ENCODE results near the gene GSN. TPM values are rescaled to one million over a fixed set of nuclear protein-coding genes. Genes with fewer than 3 reads are reported as not detected.

GSN gene
- total and polyA plus RNA-seq, 2 of the 8 experiments (the other 6 are each of a cell fraction or from before 2014, with no cell fraction given), result 52.3 to 94.5 TPM

DNA sequence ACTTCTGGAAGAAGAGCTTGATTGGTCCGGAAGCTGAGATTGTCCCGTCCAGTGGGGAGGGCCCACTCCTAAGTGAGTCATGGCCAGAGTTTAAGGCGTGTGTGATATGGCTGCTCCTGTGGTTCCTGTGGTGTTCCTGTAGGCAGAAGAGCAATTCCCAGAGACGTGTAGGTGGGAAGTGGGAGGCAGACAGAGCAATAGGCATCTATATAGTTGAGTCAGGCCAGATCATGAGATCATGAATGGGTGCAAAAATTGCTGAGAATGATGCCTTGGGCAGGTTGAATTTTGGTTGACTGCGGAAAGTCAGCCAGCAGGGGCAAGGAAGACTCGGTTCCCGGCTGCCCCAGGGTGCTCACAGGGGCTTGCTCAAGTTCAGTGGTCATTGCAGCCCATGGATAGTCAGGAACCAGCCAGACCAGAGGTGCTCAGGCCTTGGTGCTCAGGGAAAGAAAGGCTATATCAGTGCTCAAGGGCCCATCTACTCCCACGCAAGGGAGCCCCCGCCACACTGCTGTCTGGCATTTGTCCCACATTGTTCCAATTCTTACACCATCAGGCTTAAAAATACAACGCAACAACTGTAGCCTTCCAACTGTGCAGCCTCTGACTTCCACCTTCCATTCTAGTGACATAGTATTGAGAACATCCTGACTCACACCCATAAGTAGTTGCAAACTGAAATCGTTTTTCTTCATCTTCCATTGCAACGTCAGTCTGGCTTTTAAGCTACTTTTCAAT is 21.0 kb upstream of the GSN start:
- no peak overlapping the region for H3K9ac ChIP-seq (replicated peaks in 1 of 4; ENCODE audit: extremely low read depth in 1 of 4, low read depth in 3 of 4, low read length in 3 of 4)
- no peak overlapping the region for H3K4me2 ChIP-seq (ENCODE audit: insufficient read depth in 1 of 2, low read depth in 2 of 2, low read length in 2 of 2)
- FAIRE-seq, result no peak
- TF ChIP-seq SP4 (IDR thresholded peaks at IDR 0.05; ENCODE audit: low read length) (no peak), HDAC2 (IDR thresholded peaks at IDR 0.05; ENCODE audit: borderline replicate concordance in 1 of 2, low read depth in 2 of 2, low read length in 2 of 2) (no peak), RFX5 (IDR thresholded peaks at IDR 0.05; ENCODE audit: borderline replicate concordance, low read depth, low read length) (no peak), BACH1 (IDR thresholded peaks at IDR 0.05; ENCODE audit: low read length) (no peak), TEAD4 (IDR thresholded peaks at IDR 0.05; ENCODE audit: low read depth, low read length) (no peak), POU5F1 (IDR thresholded peaks at IDR 0.05; ENCODE audit: low read depth, low read length) (no peak), RAD21 (IDR thresholded peaks at IDR 0.05 in 1 of 2, conservative IDR thresholded peaks at IDR 0.05 in 1 of 2; ENCODE audit: low read depth in 2 of 2, low read length in 2 of 2) (no peak)
- TF ChIP-seq, protein P1, sequence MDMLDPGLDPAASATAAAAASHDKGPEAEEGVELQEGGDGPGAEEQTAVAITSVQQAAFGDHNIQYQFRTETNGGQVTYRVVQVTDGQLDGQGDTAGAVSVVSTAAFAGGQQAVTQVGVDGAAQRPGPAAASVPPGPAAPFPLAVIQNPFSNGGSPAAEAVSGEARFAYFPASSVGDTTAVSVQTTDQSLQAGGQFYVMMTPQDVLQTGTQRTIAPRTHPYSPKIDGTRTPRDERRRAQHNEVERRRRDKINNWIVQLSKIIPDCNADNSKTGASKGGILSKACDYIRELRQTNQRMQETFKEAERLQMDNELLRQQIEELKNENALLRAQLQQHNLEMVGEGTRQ (IDR thresholded peaks at IDR 0.05; ENCODE audit: low read length), result no peak
- TF ChIP-seq, protein P2, sequence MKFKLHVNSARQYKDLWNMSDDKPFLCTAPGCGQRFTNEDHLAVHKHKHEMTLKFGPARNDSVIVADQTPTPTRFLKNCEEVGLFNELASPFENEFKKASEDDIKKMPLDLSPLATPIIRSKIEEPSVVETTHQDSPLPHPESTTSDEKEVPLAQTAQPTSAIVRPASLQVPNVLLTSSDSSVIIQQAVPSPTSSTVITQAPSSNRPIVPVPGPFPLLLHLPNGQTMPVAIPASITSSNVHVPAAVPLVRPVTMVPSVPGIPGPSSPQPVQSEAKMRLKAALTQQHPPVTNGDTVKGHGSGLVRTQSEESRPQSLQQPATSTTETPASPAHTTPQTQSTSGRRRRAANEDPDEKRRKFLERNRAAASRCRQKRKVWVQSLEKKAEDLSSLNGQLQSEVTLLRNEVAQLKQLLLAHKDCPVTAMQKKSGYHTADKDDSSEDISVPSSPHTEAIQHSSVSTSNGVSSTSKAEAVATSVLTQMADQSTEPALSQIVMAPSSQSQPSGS (IDR thresholded peaks at IDR 0.05; ENCODE audit: low read length), result no peak

More for the DNA sequence above, 21.0 kb upstream of the GSN start:
- 88% methylated on average over 12 of the region's 12 CpGs; no CpG with 5 or more reads in 1 of the 2 experiments for WGBS, 2 experiments (ENCODE audit: extremely low coverage in 1 of 2, insufficient coverage in 1 of 2, insufficient read length in 1 of 2, insufficient replicate concordance in 2 of 2, low coverage in 1 of 2, low lambda C conversion rate in 2 of 2, missing lambda C conversion rate in 1 of 2)
- Histone ChIP-seq H3K36me3 (ENCODE audit: control insufficient read depth in 2 of 4, insufficient read depth in 4 of 4, low read length in 3 of 4) (no peaks in the 10 kb centered on the region), H3K4me1 (replicated peaks in 1 of 4; ENCODE audit: control insufficient read depth in 3 of 4, insufficient read depth in 4 of 4, low read length in 3 of 4) (no peaks in the 10 kb centered on the region), H3K23me2 (ENCODE audit: low read depth, low read length) (no peaks in the 10 kb centered on the region), H2BK5ac (ENCODE audit: low read depth, low read length) (no peak overlapping the region), H3K9me3 (ENCODE audit: insufficient read depth in 2 of 2, low read depth in 1 of 2, low read length in 1 of 2) (peaks cover 5 to 10% of the 10 kb centered on the region in 2 experiments; a peak in 2 of 4 replicates), H3K79me1 (ENCODE audit: low read depth, low read length) (no peaks in the 10 kb centered on the region), H3K27me3 (replicated peaks in 1 of 4; ENCODE audit: control insufficient read depth in 3 of 4, extremely low read depth in 1 of 4, insufficient read depth in 3 of 4, low read length in 3 of 4) (0 out of 7 replicates have a peak, but pooled peaks cover 0 to under 1% (median 0%) of the 10 kb centered on the region in 4 experiments), H2BK20ac (ENCODE audit: low read length) (no peak overlapping the region), H2AFZ (ENCODE audit: low read length) (no peak overlapping the region), H2BK12ac (ENCODE audit: low read depth, low read length) (no peak overlapping the region), H4K8ac (ENCODE audit: extremely low read depth, insufficient read depth, low read length) (no peak overlapping the region), H4K91ac (replicated peaks; ENCODE audit: insufficient read length, low read length) (no peak overlapping the region), H4K5ac (ENCODE audit: insufficient read length, low read depth, low read length) (no peak overlapping the region), H3K23ac (ENCODE audit: insufficient read length) (no peak overlapping the region), H3K4me3 (ENCODE audit: extremely low read depth in 1 of 4, insufficient read depth in 2 of 4, low read depth in 3 of 4, low read length in 4 of 4) (no peak overlapping the region), H3K27ac (ENCODE audit: low read depth, low read length) (no peak overlapping the region), H2BK15ac (ENCODE audit: low read length) (no peak overlapping the region), H3K56ac (replicated peaks; ENCODE audit: insufficient read length, low read depth, low read length) (no peak overlapping the region), H3K4ac (replicated peaks; ENCODE audit: insufficient read length, low read depth, low read length) (no peak overlapping the region), H2BK120ac (replicated peaks; ENCODE audit: low read depth, low read length) (no peak overlapping the region), H2AK5ac (ENCODE audit: low read depth, low read length) (no peak overlapping the region), H4K20me1 (replicated peaks in 1 of 2; ENCODE audit: control insufficient read depth in 1 of 2, insufficient read depth in 2 of 2, low read length in 2 of 2) (no peaks in the 10 kb centered on the region), H3K79me2 (ENCODE audit: control insufficient read depth in 1 of 2, insufficient read depth in 2 of 2, low read length in 2 of 2) (no peaks in the 10 kb centered on the region), H3K14ac (ENCODE audit: insufficient read length) (no peak overlapping the region), H3K18ac (ENCODE audit: extremely low read depth, low read length) (no peak overlapping the region)
- ChIA-PET CTCF (ENCODE audit: partially characterized antibody) (interaction anchor here (1.1 to 5.2 kb wide), 4 partner anchors 12 to 34 kb away, joined by 3 to 14 read pairs (median 4); partner anchors contain the start of gene GSN), POLR2A (ENCODE audit: partially characterized antibody) (interaction anchor here (0.6 kb wide), 1 partner anchor 40 kb away, joined by 4 read pairs; no protein-coding TSS in a partner anchor)
- DNase-seq (ENCODE audit: low read depth in 1 of 2, low spot score in 2 of 2), result no peak

Data from H1 (cell line).